Measurements from ENCODE around the gene UBE2L3. TPM values are rescaled to one million over a fixed set of nuclear protein-coding genes. Genes with fewer than 3 reads are reported as not detected.
A peak's percentile ranks its signal among the peaks of the same experiment; 100 is the strongest.

Gene UBE2L3
- total RNA-seq, 4 donors from 2014 or later, result 42.1 to 69.7 (median 50.1) TPM

- peak overlapping the region; percentile 82 to 95 (median 90) for H3K27ac ChIP-seq
- peak overlapping the region; percentile 60 to 77 (median 66) for H3K4me3 ChIP-seq
- peaks cover 0 to 17% (median 0%) of the 10 kb centered on the region in 3 donors for H3K36me3 ChIP-seq
- peaks cover 0 to 11% (median 0%) of the 10 kb centered on the region in 4 donors for H3K4me1 ChIP-seq
- TF ChIP-seq, protein P1, sequence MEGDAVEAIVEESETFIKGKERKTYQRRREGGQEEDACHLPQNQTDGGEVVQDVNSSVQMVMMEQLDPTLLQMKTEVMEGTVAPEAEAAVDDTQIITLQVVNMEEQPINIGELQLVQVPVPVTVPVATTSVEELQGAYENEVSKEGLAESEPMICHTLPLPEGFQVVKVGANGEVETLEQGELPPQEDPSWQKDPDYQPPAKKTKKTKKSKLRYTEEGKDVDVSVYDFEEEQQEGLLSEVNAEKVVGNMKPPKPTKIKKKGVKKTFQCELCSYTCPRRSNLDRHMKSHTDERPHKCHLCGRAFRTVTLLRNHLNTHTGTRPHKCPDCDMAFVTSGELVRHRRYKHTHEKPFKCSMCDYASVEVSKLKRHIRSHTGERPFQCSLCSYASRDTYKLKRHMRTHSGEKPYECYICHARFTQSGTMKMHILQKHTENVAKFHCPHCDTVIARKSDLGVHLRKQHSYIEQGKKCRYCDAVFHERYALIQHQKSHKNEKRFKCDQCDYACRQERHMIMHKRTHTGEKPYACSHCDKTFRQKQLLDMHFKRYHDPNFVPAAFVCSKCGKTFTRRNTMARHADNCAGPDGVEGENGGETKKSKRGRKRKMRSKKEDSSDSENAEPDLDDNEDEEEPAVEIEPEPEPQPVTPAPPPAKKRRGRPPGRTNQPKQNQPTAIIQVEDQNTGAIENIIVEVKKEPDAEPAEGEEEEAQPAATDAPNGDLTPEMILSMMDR (IDR thresholded peaks at IDR 0.05), result no peak
- TF ChIP-seq POLR2A (IDR thresholded peaks at IDR 0.05), result no peak
- DNase-seq, result no peak
- no peaks in the 10 kb centered on the region for H3K27me3 ChIP-seq
- H3K9me3 ChIP-seq, result no peaks in the 10 kb centered on the region
Measured at GRCh38 chr22:21666786-21667185, 99.3 kb downstream of the UBE2L3 start.

DNA sequence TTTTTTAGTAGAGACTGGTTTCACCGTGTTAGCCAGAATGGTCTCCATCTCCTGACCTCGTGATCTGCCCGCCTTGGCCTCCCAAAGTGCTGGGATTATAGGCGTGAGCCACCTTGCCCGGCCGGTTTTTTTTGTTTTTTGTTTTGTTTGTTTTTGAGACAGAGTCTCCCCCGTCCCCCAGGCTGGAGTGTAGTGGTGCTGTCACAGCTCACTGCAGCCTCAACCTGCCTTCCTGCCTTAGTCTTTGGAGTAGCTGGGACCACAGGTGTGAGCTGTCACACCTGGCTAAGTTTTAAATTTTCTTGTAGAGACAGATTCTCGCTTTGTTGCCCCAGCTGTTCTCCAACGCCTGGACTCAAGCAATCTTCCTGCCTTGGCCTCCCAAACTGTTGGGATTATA lies 101.5 kb downstream of the UBE2L3 start:
- Histone ChIP-seq H3K27me3 (no peaks in the 10 kb centered on the region), H3K27ac (no peak overlapping the region), H3K9me3 (no peaks in the 10 kb centered on the region), H3K4me1 (peaks cover 0 to 11% (median 0%) of the 10 kb centered on the region in 4 donors), H3K4me3 (no peak overlapping the region), H3K36me3 (peaks cover 0 to 39% (median 0%) of the 10 kb centered on the region in 3 donors)
- DNase-seq, result no peak
- TF ChIP-seq, protein P1 (IDR thresholded peaks at IDR 0.05), result no peak
- TF ChIP-seq POLR2A (IDR thresholded peaks at IDR 0.05), result no peak

- Histone ChIP-seq H3K9me3 (no peaks in the 10 kb centered on the region), H3K4me1 (peaks cover 0 to 3% (median 0%) of the 10 kb centered on the region in 4 donors), H3K36me3 (peaks cover 0 to 62% (median 0%) of the 10 kb centered on the region in 3 donors), H3K27me3 (no peaks in the 10 kb centered on the region), H3K27ac (no peak overlapping the region), H3K4me3 (no peak overlapping the region)
- TF ChIP-seq, protein P1 (IDR thresholded peaks at IDR 0.05), result no peak
- no peak for TF ChIP-seq POLR2A (IDR thresholded peaks at IDR 0.05)
- DNase-seq, result no peak
Measured at GRCh38 chr22:21672107-21672629, 104.7 kb downstream of the UBE2L3 start.

Small RNA genes lying within 50 kb of the gene (small RNA-seq; reads per million reads assigned to genes)
- gene MIR301B (0 to 1.2 reads per million in 2 donors), gene RF00492 (0 reads per million in 2 donors), gene RN7SKP221 (0 reads per million in 2 donors)

Other genes starting within 250 kb of the UBE2L3 start
- gene RIMBP3B, start 184.0 kb upstream of the UBE2L3 start, total RNA-seq, result not detected
- 1 to 10 TPM; 5.0 to 9.5 (median 7.4) TPM for gene HIC2, start 150.3 kb upstream of the UBE2L3 start, total RNA-seq
- 10 to 100 TPM in 1 of 4 donors, 1 to 10 TPM in 2, under 1 TPM in 1; 0.83 to 14.5 (median 4.0) TPM for gene TMEM191C, start 100.3 kb upstream of the UBE2L3 start, total RNA-seq
- under 1 TPM in 2 of 4 donors, not detected in 2; 0.54 to 0.83 TPM for gene RIMBP3C, start 16.3 kb upstream of the UBE2L3 start, total RNA-seq
- gene YDJC, start 62.3 kb downstream of the UBE2L3 start, total RNA-seq, result 10 to 100 TPM; 36.3 to 54.2 (median 38.8) TPM
- 1 to 10 TPM in 1 of 4 donors, under 1 TPM in 1, not detected in 2; 0.80 to 2.6 TPM for gene CCDC116, start 65.0 kb downstream of the UBE2L3 start, total RNA-seq
- 10 to 100 TPM; 14.9 to 49.2 (median 30.0) TPM for gene SDF2L1, start 74.6 kb downstream of the UBE2L3 start, total RNA-seq
- 100 to 1,000 TPM in 1 of 4 donors, 10 to 100 TPM in 3; 55.0 to 131 (median 92.4) TPM for gene PPIL2, start 98.3 kb downstream of the UBE2L3 start, total RNA-seq
- 1 to 10 TPM; 3.3 to 4.8 (median 3.4) TPM for gene YPEL1, start 168.1 kb downstream of the UBE2L3 start, total RNA-seq